Stimulated activated CD8-positive, alpha-beta memory T cell treated with anti-CD3 and anti-CD28 coated beads, Interleukin-12 subunit alpha, Interleukin-12 subunit beta, amount 100 ng/mL, for 24 hours (primary cell): ENCODE measurements around the gene GPR161.

Source experiments
- DNase-seq: peaks from one replicate; pipeline ENCODE4 v3.0.0-alpha.2; 2020; ENCODE audit errors: extremely low read depth

GPR161 gene

GRCh38 chr1:168032029-168032428 lies 104.7 kb downstream of the GPR161 start:
- no peak for DNase-seq

GRCh38 chr1:168031627-168032026 lies 105.1 kb downstream of the GPR161 start:
- DNase-seq = no peak

DNA sequence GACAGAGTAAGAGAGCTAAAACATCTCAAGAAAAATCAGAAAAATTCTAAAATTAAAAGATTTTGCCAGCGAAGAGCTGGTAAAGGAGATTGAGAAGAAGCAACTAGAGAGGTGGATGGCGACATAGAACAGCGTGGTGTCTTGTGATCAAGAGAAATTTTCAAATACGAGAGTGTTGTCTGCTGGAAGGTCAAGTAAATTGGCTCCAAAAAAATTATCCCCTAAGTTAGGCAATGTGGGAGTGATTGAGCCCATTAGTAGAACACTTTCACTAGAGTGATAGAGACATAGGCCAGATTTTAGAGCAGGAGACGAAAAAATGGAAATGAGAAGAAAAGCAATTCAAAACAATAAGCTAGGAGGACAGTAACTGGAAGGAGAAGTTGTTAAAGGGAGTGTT lies 105.5 kb downstream of the GPR161 start:
- no peak for DNase-seq
